Measurements from ENCODE around the gene CALD1. TPM values are rescaled to one million over a fixed set of nuclear protein-coding genes. Genes with fewer than 3 reads are reported as not detected.

CALD1 gene
- total and polyA plus RNA-seq, 4 donors, result 48.0 to 226 (median 95.2) TPM

GRCh38 chr7:134927723-134928122, 148.3 kb downstream of the CALD1 start:
- Histone ChIP-seq H3K4me3 (ENCODE audit: low read depth in 1 of 3, low read length in 3 of 3) (no peak overlapping the region), H3K4me1 (ENCODE audit: control insufficient read depth in 4 of 4, insufficient read depth in 4 of 4, low read length in 3 of 4) (no peaks in the 10 kb centered on the region), H3K27ac (ENCODE audit: low read depth in 1 of 2, low read length in 2 of 2) (no peak overlapping the region), H3K9me3 (ENCODE audit: control insufficient read depth in 4 of 4, low read length in 3 of 4) (no peaks in the 10 kb centered on the region), H3K36me3 (ENCODE audit: control insufficient read depth in 4 of 4, insufficient read depth in 3 of 4, low read depth in 1 of 4, low read length in 3 of 4) (peaks cover 0 to 23% (median 14%) of the 10 kb centered on the region in 4 donors), H3K27me3 (ENCODE audit: control insufficient read depth in 4 of 4, insufficient read depth in 4 of 4, low read length in 3 of 4) (no peaks in the 10 kb centered on the region), H3K9ac (ENCODE audit: low read depth in 1 of 2, low read length in 2 of 2) (no peak overlapping the region)
- TF ChIP-seq YY1 (IDR thresholded peaks at IDR 0.05), result no peak
- TF ChIP-seq HNF4A (conservative IDR thresholded peaks at IDR 0.05), result no peak
- TF ChIP-seq NR2F2 (IDR thresholded peaks at IDR 0.05), result no peak
- no peak for TF ChIP-seq FOXA2 (IDR thresholded peaks at IDR 0.05)
- WGBS, result 88% methylated on average over 3 of the region's 3 CpGs
- no peak for DNase-seq (ENCODE audit: low spot score)

GRCh38 chr7:134928554-134928953, 149.1 kb downstream of the CALD1 start:
- Histone ChIP-seq H3K9ac (ENCODE audit: low read depth in 1 of 2, low read length in 2 of 2) (no peak overlapping the region), H3K27ac (ENCODE audit: low read depth in 1 of 2, low read length in 2 of 2) (no peak overlapping the region), H3K27me3 (ENCODE audit: control insufficient read depth in 4 of 4, insufficient read depth in 4 of 4, low read length in 3 of 4) (no peaks in the 10 kb centered on the region), H3K9me3 (ENCODE audit: control insufficient read depth in 4 of 4, low read length in 3 of 4) (no peaks in the 10 kb centered on the region), H3K4me1 (ENCODE audit: control insufficient read depth in 4 of 4, insufficient read depth in 4 of 4, low read length in 3 of 4) (no peaks in the 10 kb centered on the region), H3K4me3 (ENCODE audit: low read depth in 1 of 3, low read length in 3 of 3) (no peak overlapping the region), H3K36me3 (ENCODE audit: control insufficient read depth in 4 of 4, insufficient read depth in 3 of 4, low read depth in 1 of 4, low read length in 3 of 4) (peaks cover 0 to 30% (median 18%) of the 10 kb centered on the region in 4 donors)
- no peak for TF ChIP-seq GABPA (IDR thresholded peaks at IDR 0.05 in 1 of 2, conservative IDR thresholded peaks at IDR 0.05 in 1 of 2)
- no peak for TF ChIP-seq TAF1 (conservative IDR thresholded peaks at IDR 0.05)
- TF ChIP-seq CTCF (IDR thresholded peaks at IDR 0.05; ENCODE audit: low read depth, low read length, missing input control), result no peak
- TF ChIP-seq SP1 (IDR thresholded peaks at IDR 0.05), result no peak
- TF ChIP-seq NR2F2 (IDR thresholded peaks at IDR 0.05), result no peak
- no peak for TF ChIP-seq REST (IDR thresholded peaks at IDR 0.05)
- no peak for TF ChIP-seq YY1 (IDR thresholded peaks at IDR 0.05)
- no peak for TF ChIP-seq MAX (IDR thresholded peaks at IDR 0.05)
- WGBS, result 97% methylated on average over 18 of the region's 18 CpGs
- DNase-seq (ENCODE audit: low spot score), result no peak

- WGBS, result 22% methylated on average over 1 of the region's 1 CpG
- Histone ChIP-seq H3K9ac (ENCODE audit: low read depth in 1 of 2, low read length in 2 of 2) (no peak overlapping the region), H3K36me3 (ENCODE audit: control insufficient read depth in 4 of 4, insufficient read depth in 3 of 4, low read depth in 1 of 4, low read length in 3 of 4) (peaks cover 0 to 49% (median 29%) of the 10 kb centered on the region in 4 donors), H3K4me3 (ENCODE audit: low read depth in 1 of 3, low read length in 3 of 3) (no peak overlapping the region), H3K27me3 (ENCODE audit: control insufficient read depth in 4 of 4, insufficient read depth in 4 of 4, low read length in 3 of 4) (no peaks in the 10 kb centered on the region), H3K9me3 (ENCODE audit: control insufficient read depth in 4 of 4, low read length in 3 of 4) (no peaks in the 10 kb centered on the region), H3K4me1 (ENCODE audit: control insufficient read depth in 4 of 4, insufficient read depth in 4 of 4, low read length in 3 of 4) (no peaks in the 10 kb centered on the region), H3K27ac (ENCODE audit: low read depth in 1 of 2, low read length in 2 of 2) (no peak overlapping the region)
- no peak for DNase-seq (ENCODE audit: low spot score)
- peak in 1 of 2 donors; percentile 15 for TF ChIP-seq RAD21 (IDR thresholded peaks at IDR 0.05)
- no peak for TF ChIP-seq HNF4G (IDR thresholded peaks at IDR 0.05)
Observed at GRCh38 chr7:134931487-134931886, 152.1 kb downstream of the CALD1 start.
